Chondrocyte (in vitro differentiated cells): Measurements from ENCODE around the gene SEMA4G. TPM values are rescaled to one million over a fixed set of nuclear protein-coding genes. Genes with fewer than 3 reads are reported as not detected.

Source experiments
- DNase-seq: peaks from one replicate; pipeline ENCODE4 v3.0.0; 2021; ENCODE audit warnings: mixed read lengths, low spot score
- H3K27ac Mint-ChIP-seq: one replicate; pipeline ENCODE4 v1.8.0; 2021; ENCODE audit warnings: mild to moderate bottlenecking, moderate library complexity, mixed read lengths; ENCODE audit not compliant: unreplicated experiment
- H3K27me3 Mint-ChIP-seq: 2 replicates; pipeline ENCODE4 v1.8.0; 2021; ENCODE audit warnings: low read depth, mixed read lengths
- H3K36me3 Mint-ChIP-seq: 2 replicates; pipeline ENCODE4 v1.8.0; 2021; ENCODE audit warnings: low read depth, mixed read lengths
- H3K4me1 Mint-ChIP-seq: 2 replicates; pipeline ENCODE4 v1.8.0; 2021; ENCODE audit warnings: low read depth, mild to moderate bottlenecking, mixed read lengths
- H3K4me3 Mint-ChIP-seq: one replicate; pipeline ENCODE4 v1.8.0; 2021; ENCODE audit warnings: mild to moderate bottlenecking, moderate library complexity, mixed read lengths; ENCODE audit not compliant: unreplicated experiment
- H3K9me3 Mint-ChIP-seq: 2 replicates; pipeline ENCODE4 v1.8.0; 2021; ENCODE audit warnings: low read depth, mixed read lengths
- CTCF ChIP-seq: fragments of 200-600 bp; sonication (generic); IDR thresholded peaks from 2 replicates; pipeline ENCODE4 v1.5.0; 2021; ENCODE audit warnings: antibody characterized with exemption, mild to moderate bottlenecking, moderate library complexity
- total RNA-seq: library from RNA; stranded (reverse); gene quantifications from 3 replicates; pipeline ENCODE4 v1.2.1, GENCODE V29; 2021

SEMA4G gene
- total RNA-seq, 1 donor from 2014 or later: 8.0 TPM

- H3K27ac Mint-ChIP-seq: no peak overlapping the region
- peak; percentile 5 for DNase-seq
- TF ChIP-seq CTCF: no peak
- H3K27me3 Mint-ChIP-seq: no peaks in the 10 kb centered on the region
- peaks cover 3% of the 10 kb centered on the region for H3K4me1 Mint-ChIP-seq
- no peaks in the 10 kb centered on the region for H3K9me3 Mint-ChIP-seq
- H3K36me3 Mint-ChIP-seq: peaks cover 6% of the 10 kb centered on the region
- H3K4me3 Mint-ChIP-seq: no peak overlapping the region
Observed at GRCh38 chr10:100980311-100980710, 11.0 kb downstream of the SEMA4G start.

- no peak for TF ChIP-seq CTCF
- peak; percentile 64 for DNase-seq
- Mint-ChIP-seq H3K36me3 (peaks cover 6% of the 10 kb centered on the region), H3K4me1 (peaks cover 3% of the 10 kb centered on the region), H3K27ac (no peak overlapping the region), H3K4me3 (no peak overlapping the region), H3K9me3 (no peaks in the 10 kb centered on the region), H3K27me3 (no peaks in the 10 kb centered on the region)
Observed at GRCh38 chr10:100980711-100981110, 11.4 kb downstream of the SEMA4G start.

- Mint-ChIP-seq H3K27me3 (no peaks in the 10 kb centered on the region), H3K27ac (no peak overlapping the region), H3K36me3 (peaks cover 6% of the 10 kb centered on the region), H3K4me3 (no peak overlapping the region), H3K9me3 (no peaks in the 10 kb centered on the region), H3K4me1 (peaks cover 9% of the 10 kb centered on the region)
- DNase-seq: no peak
- no peak for TF ChIP-seq CTCF
Observed at GRCh38 chr10:100981178-100981772, 12.0 kb downstream of the SEMA4G start.

- no peak overlapping the region for H3K27ac Mint-ChIP-seq
- TF ChIP-seq CTCF: no peak
- H3K36me3 Mint-ChIP-seq: peaks cover 6% of the 10 kb centered on the region
- no peak overlapping the region for H3K4me3 Mint-ChIP-seq
- no peaks in the 10 kb centered on the region for H3K27me3 Mint-ChIP-seq
- peaks cover 26% of the 10 kb centered on the region for H3K4me1 Mint-ChIP-seq
- DNase-seq: peak; percentile 88
- H3K9me3 Mint-ChIP-seq: no peaks in the 10 kb centered on the region
Observed at GRCh38 chr10:100982916-100983830, 13.9 kb downstream of the SEMA4G start.

- H3K4me3 Mint-ChIP-seq: no peak overlapping the region
- no peak for TF ChIP-seq CTCF
Observed at GRCh38 chr10:100983868-100984671, 14.8 kb downstream of the SEMA4G start.

More at GRCh38 chr10:100983868-100984671, 14.8 kb downstream of the SEMA4G start:
- Mint-ChIP-seq H3K27me3 (no peaks in the 10 kb centered on the region), H3K4me1 (peaks cover 27% of the 10 kb centered on the region), H3K36me3 (peaks cover 5% of the 10 kb centered on the region), H3K9me3 (no peaks in the 10 kb centered on the region), H3K27ac (no peak overlapping the region)
- DNase-seq: peak; percentile 63
